Measurements from ENCODE around the gene OR10J4. TPM values are rescaled to one million over a fixed set of nuclear protein-coding genes. Genes with fewer than 3 reads are reported as not detected.
A peak's percentile ranks its signal among the peaks of the same experiment; 100 is the strongest.

The OR10J4 gene
- polyA plus RNA-seq, 1 of the 3 experiments (the other 2 are of a cell fraction) = not detected

DNA sequence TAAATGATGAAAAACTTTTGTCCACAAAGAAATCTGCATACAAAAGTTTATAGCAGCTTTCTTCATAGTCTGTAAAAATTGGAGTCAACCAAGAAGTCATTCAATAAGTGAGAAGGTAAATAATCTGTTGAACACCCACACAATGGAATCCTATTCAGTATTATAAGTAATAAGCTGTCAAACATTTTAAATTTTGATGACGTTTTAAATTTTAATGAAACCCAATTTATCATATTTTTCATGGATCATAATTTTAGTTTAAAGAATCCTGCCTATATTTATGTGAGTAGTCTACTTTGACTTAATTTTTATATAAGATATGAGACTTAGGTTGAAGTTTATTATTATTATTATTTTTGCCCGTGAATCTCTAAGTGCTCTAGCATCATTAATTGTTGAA lies 27.5 kb downstream of the OR10J4 start:
- H3K4me2 ChIP-seq = no peak overlapping the region
- no peak overlapping the region for H3K27ac ChIP-seq (ENCODE audit: low read depth in 2 of 2, low read length in 1 of 2)
- H3K36me3 ChIP-seq (replicated peaks in 1 of 2; ENCODE audit: control insufficient read depth in 1 of 2, insufficient read depth in 2 of 2, low read length in 1 of 2) = no peaks in the 10 kb centered on the region
- no peak overlapping the region for H2AFZ ChIP-seq (ENCODE audit: low read depth)
- no peaks in the 10 kb centered on the region for H3F3A ChIP-seq (replicated peaks; ENCODE audit: insufficient read depth)
- H4K20me1 ChIP-seq (ENCODE audit: insufficient read depth) = no peaks in the 10 kb centered on the region
- H3K9me3 ChIP-seq = peaks cover 7% of the 10 kb centered on the region; the same call in 1 of the 2 replicates
- H3K9ac ChIP-seq = no peak overlapping the region
- no peak overlapping the region for H3K4me3 ChIP-seq (ENCODE audit: low read depth in 2 of 2, low read length in 1 of 2)
- no peak for DNase-seq
- WGBS (ENCODE audit: low lambda C conversion rate) = 7% methylated on average over 2 of the region's 2 CpGs
- H3K79me2 ChIP-seq (ENCODE audit: insufficient read depth) = no peaks in the 10 kb centered on the region
- CTCF ChIA-PET = interaction anchor here (1.2 kb wide), 1 partner anchor 246 kb away, joined by 3 read pairs; no protein-coding TSS in a partner anchor
- POLR2A ChIA-PET = no interaction called here
- TF ChIP-seq RCOR1 (IDR thresholded peaks at IDR 0.05; ENCODE audit: low read length) = no peak
- no peak for TF ChIP-seq FOSL2 (IDR thresholded peaks at IDR 0.05; ENCODE audit: borderline replicate concordance, low read depth)
- TF ChIP-seq, protein P1, sequence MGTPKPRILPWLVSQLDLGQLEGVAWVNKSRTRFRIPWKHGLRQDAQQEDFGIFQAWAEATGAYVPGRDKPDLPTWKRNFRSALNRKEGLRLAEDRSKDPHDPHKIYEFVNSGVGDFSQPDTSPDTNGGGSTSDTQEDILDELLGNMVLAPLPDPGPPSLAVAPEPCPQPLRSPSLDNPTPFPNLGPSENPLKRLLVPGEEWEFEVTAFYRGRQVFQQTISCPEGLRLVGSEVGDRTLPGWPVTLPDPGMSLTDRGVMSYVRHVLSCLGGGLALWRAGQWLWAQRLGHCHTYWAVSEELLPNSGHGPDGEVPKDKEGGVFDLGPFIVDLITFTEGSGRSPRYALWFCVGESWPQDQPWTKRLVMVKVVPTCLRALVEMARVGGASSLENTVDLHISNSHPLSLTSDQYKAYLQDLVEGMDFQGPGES (IDR thresholded peaks at IDR 0.05; ENCODE audit: low read depth, low read length) = no peak
- no peak for TF ChIP-seq RFX5 (IDR thresholded peaks at IDR 0.05; ENCODE audit: low read length)
- no peak for TF ChIP-seq EP300 (IDR thresholded peaks at IDR 0.05; ENCODE audit: borderline replicate concordance in 1 of 2, low read depth in 1 of 2, low read length in 1 of 2)
- H3K9me2 ChIP-seq = no peaks in the 10 kb centered on the region
- H3K27me3 ChIP-seq (ENCODE audit: insufficient read depth) = no peaks in the 10 kb centered on the region
- H3K4me1 ChIP-seq (ENCODE audit: control insufficient read depth in 1 of 2, insufficient read depth in 2 of 2, low read depth in 1 of 2, low read length in 1 of 2) = no peaks in the 10 kb centered on the region

DNA sequence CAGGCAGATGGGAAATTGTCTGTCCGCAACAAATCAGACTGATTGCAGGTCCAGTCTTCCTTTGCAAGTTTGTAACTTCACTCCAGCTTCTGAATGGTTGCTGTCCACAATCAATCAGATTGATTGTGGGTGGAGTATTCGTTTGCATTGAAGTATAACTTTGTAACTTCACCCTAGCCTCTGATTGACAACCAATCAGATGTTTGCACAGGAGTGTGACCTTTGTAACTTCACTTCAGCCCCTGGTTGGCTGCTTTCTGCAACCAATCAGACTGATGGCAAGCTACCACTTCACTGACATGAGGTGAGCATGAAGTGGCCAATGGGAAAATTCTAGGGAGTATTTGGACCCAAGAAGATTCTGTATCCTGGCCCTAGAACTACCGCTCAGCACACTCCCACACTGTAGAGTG lies 33.2 kb downstream of the OR10J4 start:
- peak overlapping the region; percentile 51; the same call in 1 of the 2 replicates for H2AFZ ChIP-seq (ENCODE audit: low read depth)
- peak overlapping the region; percentile 54 for H3K4me2 ChIP-seq
- ChIA-PET CTCF (no interaction called here), POLR2A (no interaction called here)
- no peak for DNase-seq
- H3K36me3 ChIP-seq (replicated peaks in 1 of 2; ENCODE audit: control insufficient read depth in 1 of 2, insufficient read depth in 2 of 2, low read length in 1 of 2) = no peaks in the 10 kb centered on the region
- H3K9ac ChIP-seq = no peak overlapping the region
- no peaks in the 10 kb centered on the region for H3K9me2 ChIP-seq
- peaks cover 3% of the 10 kb centered on the region for H3F3A ChIP-seq (replicated peaks; ENCODE audit: insufficient read depth)
- H3K9me3 ChIP-seq = peaks cover 7% of the 10 kb centered on the region; the same call in 1 of the 2 replicates
- no peaks in the 10 kb centered on the region for H3K79me2 ChIP-seq (ENCODE audit: insufficient read depth)
- H3K27me3 ChIP-seq (ENCODE audit: insufficient read depth) = no peaks in the 10 kb centered on the region
- TF ChIP-seq, protein P2, sequence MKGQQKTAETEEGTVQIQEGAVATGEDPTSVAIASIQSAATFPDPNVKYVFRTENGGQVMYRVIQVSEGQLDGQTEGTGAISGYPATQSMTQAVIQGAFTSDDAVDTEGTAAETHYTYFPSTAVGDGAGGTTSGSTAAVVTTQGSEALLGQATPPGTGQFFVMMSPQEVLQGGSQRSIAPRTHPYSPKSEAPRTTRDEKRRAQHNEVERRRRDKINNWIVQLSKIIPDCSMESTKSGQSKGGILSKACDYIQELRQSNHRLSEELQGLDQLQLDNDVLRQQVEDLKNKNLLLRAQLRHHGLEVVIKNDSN (IDR thresholded peaks at IDR 0.05; ENCODE audit: borderline replicate concordance, low read depth) = no peak
- TF ChIP-seq TEAD4 (IDR thresholded peaks at IDR 0.05; ENCODE audit: borderline replicate concordance, insufficient read depth) (no peak), NFIC (IDR thresholded peaks at IDR 0.05; ENCODE audit: borderline replicate concordance) (no peak), YY1 (IDR thresholded peaks at IDR 0.05; ENCODE audit: low read depth) (no peak), JUND (IDR thresholded peaks at IDR 0.05) (no peak), GABPA (IDR thresholded peaks at IDR 0.05; ENCODE audit: low read depth) (no peak), SIN3A (IDR thresholded peaks at IDR 0.05; ENCODE audit: borderline replicate concordance, low read depth, low read length) (no peak), RAD21 (IDR thresholded peaks at IDR 0.05; ENCODE audit: low read length) (no peak), FOXJ3 (CRISPR knock-in tag; IDR thresholded peaks at IDR 0.05) (no peak), CHD2 (IDR thresholded peaks at IDR 0.05; ENCODE audit: low read length, partially characterized antibody) (no peak), RXRA (IDR thresholded peaks at IDR 0.05; ENCODE audit: borderline replicate concordance, low read depth) (no peak), RCOR1 (IDR thresholded peaks at IDR 0.05; ENCODE audit: low read length) (no peak), SMC3 (IDR thresholded peaks at IDR 0.05; ENCODE audit: low read depth, low read length) (no peak), MEF2A (IDR thresholded peaks at IDR 0.05; ENCODE audit: borderline replicate concordance, low read depth) (no peak), TAF1 (IDR thresholded peaks at IDR 0.05; ENCODE audit: borderline replicate concordance, low read depth, low read length) (no peak)
- TF ChIP-seq, protein P3, sequence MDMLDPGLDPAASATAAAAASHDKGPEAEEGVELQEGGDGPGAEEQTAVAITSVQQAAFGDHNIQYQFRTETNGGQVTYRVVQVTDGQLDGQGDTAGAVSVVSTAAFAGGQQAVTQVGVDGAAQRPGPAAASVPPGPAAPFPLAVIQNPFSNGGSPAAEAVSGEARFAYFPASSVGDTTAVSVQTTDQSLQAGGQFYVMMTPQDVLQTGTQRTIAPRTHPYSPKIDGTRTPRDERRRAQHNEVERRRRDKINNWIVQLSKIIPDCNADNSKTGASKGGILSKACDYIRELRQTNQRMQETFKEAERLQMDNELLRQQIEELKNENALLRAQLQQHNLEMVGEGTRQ (IDR thresholded peaks at IDR 0.05; ENCODE audit: borderline replicate concordance, low read depth, low read length) = no peak
- TF ChIP-seq, protein P4, sequence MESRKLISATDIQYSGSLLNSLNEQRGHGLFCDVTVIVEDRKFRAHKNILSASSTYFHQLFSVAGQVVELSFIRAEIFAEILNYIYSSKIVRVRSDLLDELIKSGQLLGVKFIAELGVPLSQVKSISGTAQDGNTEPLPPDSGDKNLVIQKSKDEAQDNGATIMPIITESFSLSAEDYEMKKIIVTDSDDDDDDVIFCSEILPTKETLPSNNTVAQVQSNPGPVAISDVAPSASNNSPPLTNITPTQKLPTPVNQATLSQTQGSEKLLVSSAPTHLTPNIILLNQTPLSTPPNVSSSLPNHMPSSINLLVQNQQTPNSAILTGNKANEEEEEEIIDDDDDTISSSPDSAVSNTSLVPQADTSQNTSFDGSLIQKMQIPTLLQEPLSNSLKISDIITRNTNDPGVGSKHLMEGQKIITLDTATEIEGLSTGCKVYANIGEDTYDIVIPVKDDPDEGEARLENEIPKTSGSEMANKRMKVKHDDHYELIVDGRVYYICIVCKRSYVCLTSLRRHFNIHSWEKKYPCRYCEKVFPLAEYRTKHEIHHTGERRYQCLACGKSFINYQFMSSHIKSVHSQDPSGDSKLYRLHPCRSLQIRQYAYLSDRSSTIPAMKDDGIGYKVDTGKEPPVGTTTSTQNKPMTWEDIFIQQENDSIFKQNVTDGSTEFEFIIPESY (IDR thresholded peaks at IDR 0.05; ENCODE audit: borderline replicate concordance, low read depth) = no peak
- H4K20me1 ChIP-seq (ENCODE audit: insufficient read depth) = no peaks in the 10 kb centered on the region
- WGBS (ENCODE audit: low lambda C conversion rate) = 23% methylated on average over 3 of the region's 3 CpGs
- H3K27ac ChIP-seq (ENCODE audit: low read depth in 2 of 2, low read length in 1 of 2) = peak overlapping the region in 1 of 2 experiments; percentile 42; a peak in 1 of 4 replicates
- H3K4me3 ChIP-seq (ENCODE audit: low read depth in 2 of 2, low read length in 1 of 2) = peak overlapping the region; percentile 15 to 39; a peak in 3 of 4 replicates
- H3K4me1 ChIP-seq (ENCODE audit: control insufficient read depth in 1 of 2, insufficient read depth in 2 of 2, low read depth in 1 of 2, low read length in 1 of 2) = peaks cover 0 to 4% of the 10 kb centered on the region in 2 experiments; a peak in 2 of 4 replicates

All from SK-N-SH (cell line).